HL-60 (cell line): Measurements from ENCODE around the gene C5orf46.

ENCODE experiments used
- DNase-seq, 2 experiments: peaks; one replicate each; pipeline ENCODE4 v3.0.0-alpha.2; 2010 to 2020; ENCODE audit warnings: low read depth in 1 of 2, low spot score in 1 of 2
- H3K27ac ChIP-seq: fragments of 250-450 bp; sonication (Bioruptor Pico); replicated peaks from 2 replicates; pipeline ENCODE4 v1.5.1; 2020; ENCODE audit warnings: mild to moderate bottlenecking, moderate library complexity
- H3K27me3 ChIP-seq: fragments of 250-450 bp; sonication (Bioruptor Pico); 2 replicates; pipeline ENCODE4 v1.5.1; 2021; ENCODE audit warnings: mild to moderate bottlenecking, moderate library complexity; ENCODE audit not compliant: insufficient read depth, poor library complexity, severe bottlenecking
- H3K4me3 ChIP-seq: replicated peaks from 2 replicates; pipeline ENCODE4 v1.5.1; 2011; ENCODE audit warnings: mild to moderate bottlenecking, control low read depth, low read length; ENCODE audit not compliant: insufficient read depth
- CTCF ChIP-seq: IDR thresholded peaks from one replicate; pipeline ENCODE4 v1.5.1; 2011; ENCODE audit warnings: low read length, control low read depth, inconsistent platforms; ENCODE audit not compliant: insufficient read depth
- GABPA ChIP-seq: IDR thresholded peaks from 2 replicates; pipeline ENCODE4 v1.6.1; 2012; ENCODE audit warnings: low read depth
- POLR2AphosphoS5 ChIP-seq: IDR thresholded peaks from 2 replicates; pipeline ENCODE4 v1.6.1; 2012; ENCODE audit warnings: low read depth
- SPI1 ChIP-seq: IDR thresholded peaks from 2 replicates; pipeline ENCODE4 v1.6.1; 2012; ENCODE audit warnings: low read depth, mild to moderate bottlenecking, borderline replicate concordance
- TF ChIP-seq, protein P1 (sequence below): IDR thresholded peaks from 2 replicates; pipeline ENCODE4 v1.6.1; 2012; ENCODE audit warnings: low read depth; ENCODE audit not compliant: insufficient replicate concordance

C5orf46 gene

GRCh38 chr5:147859962-147860640, 46.2 kb downstream of the C5orf46 start:
- Histone ChIP-seq H3K27ac (no peak overlapping the region), H3K27me3 (no peaks in the 10 kb centered on the region), H3K4me3 (no peak overlapping the region)
- no peak for TF ChIP-seq SPI1
- no peak for TF ChIP-seq CTCF
- TF ChIP-seq, protein P1, sequence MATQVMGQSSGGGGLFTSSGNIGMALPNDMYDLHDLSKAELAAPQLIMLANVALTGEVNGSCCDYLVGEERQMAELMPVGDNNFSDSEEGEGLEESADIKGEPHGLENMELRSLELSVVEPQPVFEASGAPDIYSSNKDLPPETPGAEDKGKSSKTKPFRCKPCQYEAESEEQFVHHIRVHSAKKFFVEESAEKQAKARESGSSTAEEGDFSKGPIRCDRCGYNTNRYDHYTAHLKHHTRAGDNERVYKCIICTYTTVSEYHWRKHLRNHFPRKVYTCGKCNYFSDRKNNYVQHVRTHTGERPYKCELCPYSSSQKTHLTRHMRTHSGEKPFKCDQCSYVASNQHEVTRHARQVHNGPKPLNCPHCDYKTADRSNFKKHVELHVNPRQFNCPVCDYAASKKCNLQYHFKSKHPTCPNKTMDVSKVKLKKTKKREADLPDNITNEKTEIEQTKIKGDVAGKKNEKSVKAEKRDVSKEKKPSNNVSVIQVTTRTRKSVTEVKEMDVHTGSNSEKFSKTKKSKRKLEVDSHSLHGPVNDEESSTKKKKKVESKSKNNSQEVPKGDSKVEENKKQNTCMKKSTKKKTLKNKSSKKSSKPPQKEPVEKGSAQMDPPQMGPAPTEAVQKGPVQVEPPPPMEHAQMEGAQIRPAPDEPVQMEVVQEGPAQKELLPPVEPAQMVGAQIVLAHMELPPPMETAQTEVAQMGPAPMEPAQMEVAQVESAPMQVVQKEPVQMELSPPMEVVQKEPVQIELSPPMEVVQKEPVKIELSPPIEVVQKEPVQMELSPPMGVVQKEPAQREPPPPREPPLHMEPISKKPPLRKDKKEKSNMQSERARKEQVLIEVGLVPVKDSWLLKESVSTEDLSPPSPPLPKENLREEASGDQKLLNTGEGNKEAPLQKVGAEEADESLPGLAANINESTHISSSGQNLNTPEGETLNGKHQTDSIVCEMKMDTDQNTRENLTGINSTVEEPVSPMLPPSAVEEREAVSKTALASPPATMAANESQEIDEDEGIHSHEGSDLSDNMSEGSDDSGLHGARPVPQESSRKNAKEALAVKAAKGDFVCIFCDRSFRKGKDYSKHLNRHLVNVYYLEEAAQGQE = no peak
- no peak for TF ChIP-seq POLR2AphosphoS5
- no peak for TF ChIP-seq GABPA
- DNase-seq = no peak

- Histone ChIP-seq H3K27me3 (no peaks in the 10 kb centered on the region), H3K27ac (no peak overlapping the region), H3K4me3 (no peak overlapping the region)
- TF ChIP-seq CTCF (no peak), SPI1 (no peak), GABPA (no peak), POLR2AphosphoS5 (no peak)
- TF ChIP-seq, protein P1 = no peak
- DNase-seq = no peak
These were observed 47.8 kb downstream of the C5orf46 start for GRCh38 chr5:147858565-147858964.

DNA sequence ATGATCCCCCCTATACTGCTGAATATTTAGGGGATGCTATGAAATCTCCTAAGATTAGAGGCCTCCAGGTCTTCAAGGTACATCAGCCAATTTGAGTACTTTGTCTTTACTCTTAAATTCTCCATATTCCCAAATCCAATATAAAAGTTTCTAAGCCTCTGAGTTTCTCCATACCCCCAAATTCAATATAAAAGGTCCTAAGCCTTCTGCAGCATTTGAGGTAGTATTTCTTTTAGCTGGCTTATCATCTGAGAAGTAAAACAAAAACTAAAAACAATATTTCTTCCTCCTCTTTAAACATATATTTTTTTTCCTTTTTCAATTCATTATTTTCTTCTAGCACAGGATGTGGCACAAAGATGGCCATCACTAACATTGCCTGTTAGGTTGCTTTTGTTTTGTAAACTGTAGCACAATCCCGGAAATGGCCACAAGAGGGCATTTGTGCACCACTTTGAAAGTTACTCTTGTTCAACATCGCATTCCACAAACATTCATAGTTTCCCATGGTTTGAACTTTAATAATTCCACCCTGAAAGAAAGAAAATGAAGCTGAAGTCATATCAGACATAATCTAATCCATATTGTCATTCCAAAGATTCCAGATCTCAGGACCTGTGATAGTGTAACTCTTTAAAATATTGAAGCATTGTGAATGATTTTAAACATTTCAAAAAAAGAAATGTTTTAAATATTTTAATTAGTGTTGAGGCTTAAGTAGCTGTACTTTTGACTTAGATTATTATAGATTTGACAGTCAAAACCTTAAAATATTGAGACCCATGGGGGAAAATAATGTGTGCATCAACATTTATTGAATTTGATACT, 48.8 kb downstream of the C5orf46 start:
- Histone ChIP-seq H3K27me3 (no peaks in the 10 kb centered on the region), H3K4me3 (no peak overlapping the region), H3K27ac (no peak overlapping the region)
- peak; percentile 20 to 36 for DNase-seq
- TF ChIP-seq POLR2AphosphoS5 (no peak), CTCF (peak; percentile 68)
